Measurements from ENCODE around the gene CALCOCO1. TPM values are rescaled to one million over a fixed set of nuclear protein-coding genes. Genes with fewer than 3 reads are reported as not detected.

The CALCOCO1 gene
- total RNA-seq, 1 experiment from 2014 or later = 27.0 TPM

DNA sequence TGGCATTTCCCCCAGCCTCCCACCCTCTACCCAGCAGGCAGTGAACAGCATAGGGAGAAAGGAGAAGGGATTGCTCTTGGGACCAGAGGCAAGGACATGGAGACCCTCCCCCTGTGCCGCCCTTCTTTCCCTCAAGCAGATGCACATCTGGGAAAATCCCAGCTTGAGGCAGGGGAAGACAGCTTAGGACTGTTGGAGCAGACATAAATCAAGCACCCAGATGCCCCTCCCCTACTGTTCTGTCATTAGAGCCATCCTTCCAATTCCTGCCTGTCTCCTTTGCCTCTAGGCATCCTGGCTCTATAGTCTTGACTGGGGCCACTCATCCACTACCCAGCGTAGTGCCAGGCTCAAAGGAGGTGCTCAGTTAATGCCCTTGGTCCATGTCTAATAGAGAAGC lies 32.0 kb upstream of the CALCOCO1 start:
- ATAC-seq (no peak), DNase-seq (ENCODE audit: low spot score) (no peak)
- H3K36me3 Mint-ChIP-seq = no peaks in the 10 kb centered on the region
- H3K9me3 Mint-ChIP-seq = no peaks in the 10 kb centered on the region
- no peak for TF ChIP-seq SMAD3 (CRISPR knock-in tag; IDR thresholded peaks at IDR 0.05; ENCODE audit: borderline replicate concordance)
- no peak overlapping the region for H3K4me3 Mint-ChIP-seq
- H3K4me1 Mint-ChIP-seq = peaks cover 2% of the 10 kb centered on the region
- H3K27ac Mint-ChIP-seq = no peak overlapping the region
- POLR2A ChIA-PET = interaction anchor here (0.5 kb wide), 1 partner anchor 69 kb away, joined by 3 read pairs; no protein-coding TSS in a partner anchor
- peaks cover 9% of the 10 kb centered on the region for H3K27me3 Mint-ChIP-seq (ENCODE audit: low read depth)
- CTCF ChIA-PET = no interaction called here

DNA sequence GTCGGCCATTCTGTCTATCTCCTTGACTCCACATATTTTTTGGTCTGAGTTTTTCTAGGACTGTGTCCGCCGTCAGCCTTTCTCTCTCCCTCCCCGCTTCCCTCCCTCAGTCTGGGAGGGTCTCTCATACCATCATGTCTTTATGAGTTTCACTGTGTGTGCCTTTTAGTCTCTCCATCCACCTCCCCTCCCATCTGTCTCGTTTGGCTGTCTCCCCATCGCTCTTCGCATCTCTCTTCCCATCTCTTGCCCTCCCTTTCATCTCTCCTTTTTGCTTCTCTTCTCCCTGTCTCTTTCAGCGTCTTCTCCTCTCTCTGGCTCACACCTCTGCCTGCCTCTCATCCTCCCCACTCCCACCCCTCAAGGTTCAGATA lies 31.5 kb upstream of the CALCOCO1 start:
- TF ChIP-seq ESRRA (CRISPR knock-in tag; IDR thresholded peaks at IDR 0.05; ENCODE audit: borderline replicate concordance) (no peak), ZNF671 (CRISPR knock-in tag; IDR thresholded peaks at IDR 0.05) (no peak), SMAD3 (CRISPR knock-in tag; IDR thresholded peaks at IDR 0.05; ENCODE audit: borderline replicate concordance) (no peak), NFE2L1 (CRISPR knock-in tag; IDR thresholded peaks at IDR 0.05) (no peak), RORB (CRISPR knock-in tag; IDR thresholded peaks at IDR 0.05) (no peak), NR3C1 (CRISPR knock-in tag; conservative IDR thresholded peaks at IDR 0.05; ENCODE audit: low read depth) (no peak), FOXP1 (CRISPR knock-in tag; IDR thresholded peaks at IDR 0.05; ENCODE audit: borderline replicate concordance) (no peak), ATF1 (CRISPR knock-in tag; IDR thresholded peaks at IDR 0.05) (no peak), KAT7 (CRISPR knock-in tag; IDR thresholded peaks at IDR 0.05; ENCODE audit: borderline replicate concordance) (no peak), TEAD4 (CRISPR knock-in tag; IDR thresholded peaks at IDR 0.05) (no peak), RELA (CRISPR knock-in tag; IDR thresholded peaks at IDR 0.05; ENCODE audit: borderline replicate concordance) (no peak), SMAD4 (CRISPR knock-in tag; IDR thresholded peaks at IDR 0.05) (no peak), SP1 (CRISPR knock-in tag; conservative IDR thresholded peaks at IDR 0.05) (no peak)
- TF ChIP-seq, protein P1, sequence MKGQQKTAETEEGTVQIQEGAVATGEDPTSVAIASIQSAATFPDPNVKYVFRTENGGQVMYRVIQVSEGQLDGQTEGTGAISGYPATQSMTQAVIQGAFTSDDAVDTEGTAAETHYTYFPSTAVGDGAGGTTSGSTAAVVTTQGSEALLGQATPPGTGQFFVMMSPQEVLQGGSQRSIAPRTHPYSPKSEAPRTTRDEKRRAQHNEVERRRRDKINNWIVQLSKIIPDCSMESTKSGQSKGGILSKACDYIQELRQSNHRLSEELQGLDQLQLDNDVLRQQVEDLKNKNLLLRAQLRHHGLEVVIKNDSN (CRISPR knock-in tag; IDR thresholded peaks at IDR 0.05) = no peak
- TF ChIP-seq, protein P2, sequence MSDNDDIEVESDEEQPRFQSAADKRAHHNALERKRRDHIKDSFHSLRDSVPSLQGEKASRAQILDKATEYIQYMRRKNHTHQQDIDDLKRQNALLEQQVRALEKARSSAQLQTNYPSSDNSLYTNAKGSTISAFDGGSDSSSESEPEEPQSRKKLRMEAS (CRISPR knock-in tag; IDR thresholded peaks at IDR 0.05) = no peak
- TF ChIP-seq, protein P3, sequence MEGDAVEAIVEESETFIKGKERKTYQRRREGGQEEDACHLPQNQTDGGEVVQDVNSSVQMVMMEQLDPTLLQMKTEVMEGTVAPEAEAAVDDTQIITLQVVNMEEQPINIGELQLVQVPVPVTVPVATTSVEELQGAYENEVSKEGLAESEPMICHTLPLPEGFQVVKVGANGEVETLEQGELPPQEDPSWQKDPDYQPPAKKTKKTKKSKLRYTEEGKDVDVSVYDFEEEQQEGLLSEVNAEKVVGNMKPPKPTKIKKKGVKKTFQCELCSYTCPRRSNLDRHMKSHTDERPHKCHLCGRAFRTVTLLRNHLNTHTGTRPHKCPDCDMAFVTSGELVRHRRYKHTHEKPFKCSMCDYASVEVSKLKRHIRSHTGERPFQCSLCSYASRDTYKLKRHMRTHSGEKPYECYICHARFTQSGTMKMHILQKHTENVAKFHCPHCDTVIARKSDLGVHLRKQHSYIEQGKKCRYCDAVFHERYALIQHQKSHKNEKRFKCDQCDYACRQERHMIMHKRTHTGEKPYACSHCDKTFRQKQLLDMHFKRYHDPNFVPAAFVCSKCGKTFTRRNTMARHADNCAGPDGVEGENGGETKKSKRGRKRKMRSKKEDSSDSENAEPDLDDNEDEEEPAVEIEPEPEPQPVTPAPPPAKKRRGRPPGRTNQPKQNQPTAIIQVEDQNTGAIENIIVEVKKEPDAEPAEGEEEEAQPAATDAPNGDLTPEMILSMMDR (IDR thresholded peaks at IDR 0.05) = no peak
- TF ChIP-seq, protein P4, sequence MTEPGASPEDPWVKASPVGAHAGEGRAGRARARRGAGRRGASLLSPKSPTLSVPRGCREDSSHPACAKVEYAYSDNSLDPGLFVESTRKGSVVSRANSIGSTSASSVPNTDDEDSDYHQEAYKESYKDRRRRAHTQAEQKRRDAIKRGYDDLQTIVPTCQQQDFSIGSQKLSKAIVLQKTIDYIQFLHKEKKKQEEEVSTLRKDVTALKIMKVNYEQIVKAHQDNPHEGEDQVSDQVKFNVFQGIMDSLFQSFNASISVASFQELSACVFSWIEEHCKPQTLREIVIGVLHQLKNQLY (CRISPR knock-in tag; IDR thresholded peaks at IDR 0.05) = no peak
- H3K27ac Mint-ChIP-seq = no peak overlapping the region
- H3K36me3 Mint-ChIP-seq = no peaks in the 10 kb centered on the region
- CTCF ChIA-PET = interaction anchor here (0.8 to 4.9 kb wide), 6 partner anchors 11 to 193 kb away, joined by 4 to 224 read pairs (median 20); no protein-coding TSS in a partner anchor
- H3K4me3 Mint-ChIP-seq = peak overlapping the region; percentile 8; the same call in 1 of the 2 replicates
- ATAC-seq (no peak), DNase-seq (ENCODE audit: low spot score) (no peak)
- H3K27me3 Mint-ChIP-seq (ENCODE audit: low read depth) = peaks cover 9% of the 10 kb centered on the region; the same call in 1 of the 2 replicates
- POLR2A ChIA-PET = no interaction called here
- peaks cover 2% of the 10 kb centered on the region for H3K4me1 Mint-ChIP-seq
- no peaks in the 10 kb centered on the region for H3K9me3 Mint-ChIP-seq

DNA sequence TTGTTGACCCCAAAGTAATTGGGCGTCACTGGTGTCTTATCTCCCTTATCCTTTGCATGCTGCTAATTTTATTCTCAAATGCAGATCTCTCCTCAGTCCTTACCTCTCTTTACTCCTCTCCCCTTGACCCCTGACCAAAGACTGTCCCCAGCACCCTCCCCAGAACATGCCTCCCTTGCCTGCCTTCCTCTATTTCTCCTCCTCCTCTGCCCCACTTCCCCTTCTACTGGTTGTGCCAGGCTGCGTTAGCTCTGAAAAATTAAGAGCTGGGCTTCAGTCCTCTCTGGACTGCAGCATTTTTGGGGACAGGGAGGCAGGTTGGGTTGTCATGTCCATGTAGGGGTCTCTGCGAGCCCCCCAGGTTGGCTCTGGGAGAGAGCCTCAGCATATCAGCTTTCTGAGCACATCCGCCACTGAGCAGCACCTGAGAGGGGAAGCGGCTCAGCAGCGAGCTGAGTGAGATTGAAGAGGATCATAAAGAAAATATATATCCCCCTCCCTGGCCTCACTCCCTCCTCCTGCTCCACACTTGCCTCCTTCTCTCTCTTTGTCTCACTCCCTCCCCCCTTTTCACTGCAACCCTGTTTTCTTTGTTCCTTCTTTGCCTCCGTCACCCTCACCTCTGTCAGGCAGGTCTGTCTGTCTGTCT lies 31.0 kb upstream of the CALCOCO1 start:
- H3K4me1 Mint-ChIP-seq = peaks cover 2% of the 10 kb centered on the region
- CTCF ChIA-PET = interaction anchor here (0.8 to 4.9 kb wide), 44 partner anchors 8 to 460 kb away, joined by 3 to 224 read pairs (median 6); partner anchors contain the start of genes ATP5MC2, CALCOCO1, HOXC13 and TARBP2
- H3K36me3 Mint-ChIP-seq = no peaks in the 10 kb centered on the region
- H3K4me3 Mint-ChIP-seq = peak overlapping the region; percentile 8
- H3K9me3 Mint-ChIP-seq = no peaks in the 10 kb centered on the region
- no peak overlapping the region for H3K27ac Mint-ChIP-seq
- no peak for DNase-seq (ENCODE audit: low spot score)
- POLR2A ChIA-PET = no interaction called here
- no peak for ATAC-seq
- peaks cover 9% of the 10 kb centered on the region; the same call in 1 of the 2 replicates for H3K27me3 Mint-ChIP-seq (ENCODE audit: low read depth)
- TF ChIP-seq ZNF121 (CRISPR knock-in tag; IDR thresholded peaks at IDR 0.05) (no peak), NFYB (CRISPR knock-in tag; conservative IDR thresholded peaks at IDR 0.05; ENCODE audit: low read depth) (no peak), ZNF219 (CRISPR knock-in tag; IDR thresholded peaks at IDR 0.05; ENCODE audit: borderline replicate concordance) (no peak), ZNF138 (CRISPR knock-in tag; conservative IDR thresholded peaks at IDR 0.05) (no peak), PRRX2 (CRISPR knock-in tag; IDR thresholded peaks at IDR 0.05) (no peak)
- TF ChIP-seq, protein P5, sequence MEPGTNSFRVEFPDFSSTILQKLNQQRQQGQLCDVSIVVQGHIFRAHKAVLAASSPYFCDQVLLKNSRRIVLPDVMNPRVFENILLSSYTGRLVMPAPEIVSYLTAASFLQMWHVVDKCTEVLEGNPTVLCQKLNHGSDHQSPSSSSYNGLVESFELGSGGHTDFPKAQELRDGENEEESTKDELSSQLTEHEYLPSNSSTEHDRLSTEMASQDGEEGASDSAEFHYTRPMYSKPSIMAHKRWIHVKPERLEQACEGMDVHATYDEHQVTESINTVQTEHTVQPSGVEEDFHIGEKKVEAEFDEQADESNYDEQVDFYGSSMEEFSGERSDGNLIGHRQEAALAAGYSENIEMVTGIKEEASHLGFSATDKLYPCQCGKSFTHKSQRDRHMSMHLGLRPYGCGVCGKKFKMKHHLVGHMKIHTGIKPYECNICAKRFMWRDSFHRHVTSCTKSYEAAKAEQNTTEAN (CRISPR knock-in tag; IDR thresholded peaks at IDR 0.05) = no peak
- TF ChIP-seq, protein P6, sequence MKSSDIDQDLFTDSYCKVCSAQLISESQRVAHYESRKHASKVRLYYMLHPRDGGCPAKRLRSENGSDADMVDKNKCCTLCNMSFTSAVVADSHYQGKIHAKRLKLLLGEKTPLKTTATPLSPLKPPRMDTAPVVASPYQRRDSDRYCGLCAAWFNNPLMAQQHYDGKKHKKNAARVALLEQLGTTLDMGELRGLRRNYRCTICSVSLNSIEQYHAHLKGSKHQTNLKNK (CRISPR knock-in tag; IDR thresholded peaks at IDR 0.05) = no peak
- TF ChIP-seq, protein P7, sequence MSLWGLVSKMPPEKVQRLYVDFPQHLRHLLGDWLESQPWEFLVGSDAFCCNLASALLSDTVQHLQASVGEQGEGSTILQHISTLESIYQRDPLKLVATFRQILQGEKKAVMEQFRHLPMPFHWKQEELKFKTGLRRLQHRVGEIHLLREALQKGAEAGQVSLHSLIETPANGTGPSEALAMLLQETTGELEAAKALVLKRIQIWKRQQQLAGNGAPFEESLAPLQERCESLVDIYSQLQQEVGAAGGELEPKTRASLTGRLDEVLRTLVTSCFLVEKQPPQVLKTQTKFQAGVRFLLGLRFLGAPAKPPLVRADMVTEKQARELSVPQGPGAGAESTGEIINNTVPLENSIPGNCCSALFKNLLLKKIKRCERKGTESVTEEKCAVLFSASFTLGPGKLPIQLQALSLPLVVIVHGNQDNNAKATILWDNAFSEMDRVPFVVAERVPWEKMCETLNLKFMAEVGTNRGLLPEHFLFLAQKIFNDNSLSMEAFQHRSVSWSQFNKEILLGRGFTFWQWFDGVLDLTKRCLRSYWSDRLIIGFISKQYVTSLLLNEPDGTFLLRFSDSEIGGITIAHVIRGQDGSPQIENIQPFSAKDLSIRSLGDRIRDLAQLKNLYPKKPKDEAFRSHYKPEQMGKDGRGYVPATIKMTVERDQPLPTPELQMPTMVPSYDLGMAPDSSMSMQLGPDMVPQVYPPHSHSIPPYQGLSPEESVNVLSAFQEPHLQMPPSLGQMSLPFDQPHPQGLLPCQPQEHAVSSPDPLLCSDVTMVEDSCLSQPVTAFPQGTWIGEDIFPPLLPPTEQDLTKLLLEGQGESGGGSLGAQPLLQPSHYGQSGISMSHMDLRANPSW (CRISPR knock-in tag; conservative IDR thresholded peaks at IDR 0.05; ENCODE audit: low read depth) = no peak

Data from WTC11 (cell line).